Stimulated activated CD4-positive, alpha-beta T cell treated with anti-CD3 and anti-CD28 coated beads, Interleukin-1b, Interleukin-23, amount 100 ng/mL, for 1 hour (primary cell): Measurements from ENCODE around the gene NUDCD2.
"Not testable (repeated sequence)": the region's sequence is repeated elsewhere in the genome, so short reads cannot be mapped to it uniquely, and the experiment has no call there.

Experiments
- DNase-seq, 2 donors: peaks; one replicate each; pipeline ENCODE4 v3.0.0-alpha.2; 2020; ENCODE audit warnings: low read depth in 2 of 2

NUDCD2 gene

GRCh38 chr5:163426128-163426527, 33.8 kb downstream of the NUDCD2 start:
- not testable (repeated sequence) for DNase-seq

GRCh38 chr5:163424836-163425235, 35.1 kb downstream of the NUDCD2 start:
- no peak for DNase-seq

DNA sequence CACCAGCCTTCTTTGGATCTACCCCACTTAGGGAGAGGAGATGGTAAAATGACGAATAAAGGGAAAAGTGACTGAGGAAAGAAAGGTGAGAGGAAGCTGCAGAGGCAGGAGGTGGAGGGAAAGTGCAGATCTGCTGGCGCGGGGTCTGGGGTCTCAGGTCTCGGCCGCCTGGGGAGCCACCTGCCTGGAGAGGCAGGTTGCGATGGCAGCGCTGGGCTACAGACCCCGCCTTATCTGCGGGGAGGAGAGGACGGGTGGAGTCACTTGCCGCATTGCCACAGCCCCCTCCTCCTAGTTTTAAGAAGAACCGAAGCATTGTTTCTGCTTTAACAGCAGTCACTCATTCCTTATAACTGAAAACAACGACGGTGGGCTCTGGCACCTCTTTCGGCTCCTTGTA, 44.2 kb downstream of the NUDCD2 start:
- DNase-seq = not testable (repeated sequence)

DNA sequence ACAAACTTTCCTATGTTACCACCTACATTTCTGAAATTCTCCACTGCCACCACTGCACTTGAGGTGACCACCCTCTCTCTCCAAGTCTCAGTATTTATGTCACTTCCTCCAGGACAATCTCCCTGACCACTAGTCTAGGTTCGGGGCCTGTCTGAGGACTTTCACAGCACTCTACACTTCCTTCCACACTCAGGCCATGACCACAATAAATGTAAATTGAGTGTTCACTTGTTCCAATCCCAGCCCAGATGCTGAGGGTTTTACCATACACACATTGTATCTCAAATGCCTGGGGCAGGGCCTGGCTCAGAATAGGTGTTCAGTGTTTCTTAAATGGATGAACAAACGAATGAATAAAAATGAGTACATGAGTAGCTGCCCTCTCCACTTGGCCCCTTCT, 49.4 kb downstream of the NUDCD2 start:
- DNase-seq = no peak

GRCh38 chr5:163409384-163409783, 50.5 kb downstream of the NUDCD2 start:
- no peak for DNase-seq

DNA sequence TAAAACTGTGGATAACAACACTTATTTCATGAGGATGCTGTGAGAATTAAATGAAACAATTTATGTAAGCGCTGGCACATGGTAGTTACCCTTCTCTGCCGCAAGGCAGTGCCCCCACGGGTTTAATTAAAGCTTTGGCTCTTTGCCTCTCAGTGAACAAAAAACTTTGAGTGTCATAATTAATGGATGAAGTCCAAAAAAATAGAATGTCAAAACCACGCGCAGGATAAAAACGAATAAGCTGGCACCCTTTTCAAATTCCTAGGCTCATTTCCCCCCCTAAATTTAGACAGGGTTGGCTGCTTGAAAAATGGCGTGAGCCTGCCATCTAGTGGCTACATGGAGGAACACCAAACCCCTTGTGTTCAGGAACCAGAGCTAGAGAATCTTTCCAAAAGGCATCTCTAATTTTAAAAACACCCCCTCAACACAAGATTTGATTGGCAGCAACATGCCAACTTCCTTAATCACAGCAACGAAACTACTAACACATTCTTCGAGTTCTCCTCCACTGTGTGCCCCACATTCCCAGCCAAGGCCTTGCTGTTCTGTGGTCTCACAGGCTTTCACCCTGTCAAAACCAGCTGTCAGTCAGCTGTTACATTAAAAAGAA, 51.5 kb downstream of the NUDCD2 start:
- peak; percentile 2 for DNase-seq

- DNase-seq = no peak
These were observed 52.8 kb downstream of the NUDCD2 start for GRCh38 chr5:163407034-163407655.

- no peak for DNase-seq
These were observed 55.3 kb downstream of the NUDCD2 start for GRCh38 chr5:163404364-163405173.

GRCh38 chr5:163402007-163402406, 57.9 kb downstream of the NUDCD2 start:
- DNase-seq = no peak

DNA sequence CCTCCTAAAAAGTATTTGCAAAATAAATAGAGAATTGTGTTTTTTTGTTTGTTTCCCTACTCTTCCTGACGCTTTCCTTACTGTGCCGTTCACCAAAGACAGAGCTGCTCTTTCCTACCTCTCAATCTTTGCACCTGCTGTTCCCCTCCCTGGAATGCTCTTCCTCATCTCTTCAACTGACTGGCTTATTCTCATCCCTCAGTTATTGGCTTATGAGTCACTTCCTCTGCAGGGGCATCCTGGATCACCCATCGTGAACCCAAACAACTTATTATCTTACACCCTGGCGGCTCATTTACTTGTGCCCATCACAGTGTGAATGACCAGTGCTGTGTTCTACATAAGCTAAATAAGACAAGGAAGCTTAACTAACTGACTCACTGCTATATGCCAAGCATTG, 58.6 kb downstream of the NUDCD2 start:
- no peak for DNase-seq

- DNase-seq = no peak
These were observed 60.0 kb downstream of the NUDCD2 start for GRCh38 chr5:163399923-163400322.

GRCh38 chr5:163397354-163397753, 62.5 kb downstream of the NUDCD2 start:
- no peak for DNase-seq

- not testable (repeated sequence) for DNase-seq
These were observed 63.0 kb downstream of the NUDCD2 start for GRCh38 chr5:163396818-163397340.
